ENCODE data around the gene TNFRSF9. TPM values are rescaled to one million over a fixed set of nuclear protein-coding genes. Genes with fewer than 3 reads are reported as not detected.

The TNFRSF9 gene
- total and polyA plus RNA-seq, 2 of the 8 experiments (the other 6 are each of a cell fraction or from before 2014, with no cell fraction given): not detected

DNA sequence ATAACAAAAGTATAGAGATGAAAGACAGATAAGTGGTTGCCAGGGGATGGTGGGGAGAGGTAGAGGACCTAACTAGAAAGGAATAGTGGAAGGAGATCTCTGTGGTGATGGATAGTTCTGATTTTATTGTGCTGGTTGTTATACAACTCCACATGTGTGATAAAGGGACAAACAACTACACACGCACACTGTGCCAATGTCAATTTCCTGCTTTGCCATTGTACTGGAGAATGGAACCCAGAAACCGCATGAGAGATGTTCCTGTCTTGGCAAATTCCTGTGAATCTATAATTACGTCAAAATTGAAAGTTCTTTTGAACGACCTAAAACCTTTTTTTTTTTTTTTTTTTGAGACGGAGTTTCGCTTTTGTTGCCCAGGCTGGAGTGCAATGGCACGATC is 11.0 kb downstream of the TNFRSF9 start:
- Histone ChIP-seq H3K23me2 (ENCODE audit: low read depth, low read length) (no peaks in the 10 kb centered on the region; the same call in 1 of the 2 replicates), H2BK15ac (ENCODE audit: low read length) (no peak overlapping the region), H2AK5ac (ENCODE audit: low read depth, low read length) (no peak overlapping the region), H3K36me3 (ENCODE audit: control insufficient read depth in 2 of 4, insufficient read depth in 4 of 4, low read length in 3 of 4) (no peaks in the 10 kb centered on the region), H3K4me2 (ENCODE audit: insufficient read depth in 1 of 2, low read depth in 2 of 2, low read length in 2 of 2) (no peak overlapping the region), H3K9me3 (ENCODE audit: insufficient read depth in 2 of 2, low read depth in 1 of 2, low read length in 1 of 2) (no peaks in the 10 kb centered on the region), H2BK20ac (ENCODE audit: low read length) (no peak overlapping the region; the same call in 1 of the 2 replicates), H3K27ac (ENCODE audit: low read depth, low read length) (no peak overlapping the region), H3K4me1 (replicated peaks in 1 of 4; ENCODE audit: control insufficient read depth in 3 of 4, insufficient read depth in 4 of 4, low read length in 3 of 4) (no peaks in the 10 kb centered on the region), H3K14ac (ENCODE audit: insufficient read length) (no peak overlapping the region), H3K27me3 (replicated peaks in 1 of 4; ENCODE audit: control insufficient read depth in 3 of 4, extremely low read depth in 1 of 4, insufficient read depth in 3 of 4, low read length in 3 of 4) (no peaks in the 10 kb centered on the region), H4K91ac (replicated peaks; ENCODE audit: insufficient read length, low read length) (no peak overlapping the region), H2BK120ac (replicated peaks; ENCODE audit: low read depth, low read length) (no peak overlapping the region), H3K18ac (ENCODE audit: extremely low read depth, low read length) (no peak overlapping the region), H3K79me2 (ENCODE audit: control insufficient read depth in 1 of 2, insufficient read depth in 2 of 2, low read length in 2 of 2) (no peaks in the 10 kb centered on the region), H4K5ac (ENCODE audit: insufficient read length, low read depth, low read length) (no peak overlapping the region), H2BK5ac (ENCODE audit: low read depth, low read length) (no peak overlapping the region), H3K79me1 (ENCODE audit: low read depth, low read length) (no peaks in the 10 kb centered on the region), H3K56ac (replicated peaks; ENCODE audit: insufficient read length, low read depth, low read length) (no peak overlapping the region), H2BK12ac (ENCODE audit: low read depth, low read length) (no peak overlapping the region), H4K20me1 (replicated peaks in 1 of 2; ENCODE audit: control insufficient read depth in 1 of 2, insufficient read depth in 2 of 2, low read length in 2 of 2) (no peaks in the 10 kb centered on the region), H4K8ac (ENCODE audit: extremely low read depth, insufficient read depth, low read length) (no peak overlapping the region), H3K4ac (replicated peaks; ENCODE audit: insufficient read length, low read depth, low read length) (no peak overlapping the region), H3K9ac (replicated peaks in 1 of 4; ENCODE audit: extremely low read depth in 1 of 4, low read depth in 3 of 4, low read length in 3 of 4) (no peak overlapping the region), H3K23ac (ENCODE audit: insufficient read length) (no peak overlapping the region), H3K4me3 (ENCODE audit: extremely low read depth in 1 of 4, insufficient read depth in 2 of 4, low read depth in 3 of 4, low read length in 4 of 4) (no peak overlapping the region), H2AFZ (ENCODE audit: low read length) (no peak overlapping the region)
- FAIRE-seq (no peak), DNase-seq (ENCODE audit: low read depth in 1 of 2, low spot score in 2 of 2) (no peak)
- POLR2A ChIA-PET (ENCODE audit: partially characterized antibody): no interaction called here
- WGBS, 2 experiments (ENCODE audit: extremely low coverage in 1 of 2, insufficient coverage in 1 of 2, insufficient read length in 1 of 2, insufficient replicate concordance in 2 of 2, low coverage in 1 of 2, low lambda C conversion rate in 2 of 2, missing lambda C conversion rate in 1 of 2): 87% methylated on average over 4 of the region's 7 CpGs; no CpG with 5 or more reads in 1 of the 2 experiments
- CTCF ChIA-PET (ENCODE audit: partially characterized antibody): no interaction called here
- TF ChIP-seq RBBP5 (IDR thresholded peaks at IDR 0.05; ENCODE audit: borderline replicate concordance, low read depth, low read length) (no peak), KDM4A (IDR thresholded peaks at IDR 0.05; ENCODE audit: low read depth, low read length, severe bottlenecking) (no peak), SIRT6 (IDR thresholded peaks at IDR 0.05; ENCODE audit: low read length) (no peak), PHF8 (conservative IDR thresholded peaks at IDR 0.05; ENCODE audit: low read depth, low read length) (no peak), GTF2F1 (IDR thresholded peaks at IDR 0.05; ENCODE audit: borderline replicate concordance, low read depth, low read length) (no peak), RFX5 (IDR thresholded peaks at IDR 0.05; ENCODE audit: borderline replicate concordance, low read depth, low read length) (no peak), CBX5 (IDR thresholded peaks at IDR 0.05; ENCODE audit: low read depth, low read length) (no peak), EGR1 (IDR thresholded peaks at IDR 0.05; ENCODE audit: borderline replicate concordance, low read depth, low read length) (no peak), BRCA1 (IDR thresholded peaks at IDR 0.05; ENCODE audit: low read depth, low read length) (no peak), RNF2 (IDR thresholded peaks at IDR 0.05; ENCODE audit: borderline replicate concordance, low read depth, low read length, missing control alignments, poor library complexity, severe bottlenecking) (no peak), EP300 (IDR thresholded peaks at IDR 0.05; ENCODE audit: borderline replicate concordance in 1 of 2, low read depth in 2 of 2, low read length in 2 of 2) (no peak), NANOG (IDR thresholded peaks at IDR 0.05; ENCODE audit: insufficient read depth, low read depth, low read length, poor library complexity, severe bottlenecking) (no peak), CHD1 (IDR thresholded peaks at IDR 0.05; ENCODE audit: low read depth, low read length) (no peak), KDM5A (IDR thresholded peaks at IDR 0.05; ENCODE audit: low read length) (no peak)

Measured in H1 (cell line).